Pancreas (tissue), 10 donors: ENCODE measurements around the gene LINC00305. TPM values are rescaled to one million over a fixed set of nuclear protein-coding genes. Genes with fewer than 3 reads are reported as not detected.
A peak's percentile ranks its signal among the peaks of the same experiment; 100 is the strongest.

Experiments used
- ATAC-seq, 4 donors: fragments of 200-7000 bp; cut with Tn5 transposase; one replicate each; pipeline versions ENCODE4 v1.8.0 to v1.9.1; 2020; ENCODE audit warnings: mild to moderate bottlenecking in 4 of 4, moderate library complexity in 4 of 4
- DNase-seq, 6 donors: peaks; one replicate each; pipeline ENCODE4 v3.0.0-alpha.2; 2020
- FAIRE-seq: peaks from 2 replicates; lab custom pipeline; 2012; peaks lifted over from hg19 to GRCh38; lab: Jason Lieb, UNC
- H3K27ac ChIP-seq, 4 donors: fragments of 200-600 bp; sonication (generic); 1 replicate in 3 of 4; 2 replicates in 1 of 4; pipeline versions ENCODE4 v1.5.0 to v1.8.0; 2020
- H3K27me3 ChIP-seq, 4 donors: fragments of 200-600 bp; one replicate each; pipeline ENCODE4 v1.8.0; 2021
- H3K36me3 ChIP-seq, 3 donors: fragments of 200-600 bp; sonication (generic) in 1 of 3; one replicate each; pipeline versions ENCODE4 v1.5.0 to v1.8.0; 2020 to 2021
- H3K4me1 ChIP-seq, 3 donors: fragments of 200-600 bp; one replicate each; pipeline ENCODE4 v1.8.0; 2021
- H3K4me3 ChIP-seq, 4 donors: fragments of 200-600 bp; sonication (generic) in 2 of 4; one replicate each; pipeline versions ENCODE4 v1.5.0 to v1.8.0; 2020 to 2021
- H3K9me3 ChIP-seq, 4 donors: fragments of 200-600 bp; one replicate each; pipeline ENCODE4 v1.8.0; 2021
- WGBS, 2 donors: extraction: QIAGEN DNeasy Blood & Tissue Kit; methylation state at CpG; one replicate each; pipeline ENCODE4 v1.1.7; 2013; 5-methylcytosine and 5-hydroxymethylcytosine counted together
- intact Hi-C, 3 donors: fragments of 100-400 bp; cut with DNase I; formaldehyde crosslinking; loops; one replicate each; pipeline versions ENCODE4 v1.11.1 to v1.14.2; 2022
- polyA plus RNA-seq, 2 donors: library from polyadenylated mRNA; stranded (reverse); fragments of 200-250 nt; gene quantifications; one replicate each; pipeline ENCODE4 v1.2.3, GENCODE V29; 2013
- total RNA-seq, 6 donors: library from RNA; stranded (reverse); fragmentation: NEBNext Ultra II Directional in 4 of 6; extraction: Animal tissue kit (Norgen Biotek cat#: 25700) in 4 of 6; gene quantifications; one replicate each; pipeline versions ENCODE4 v1.2.1 to v1.2.4, GENCODE V29; 2021 to 2023
- TF ChIP-seq, protein P1 (sequence below), 4 donors: fragments of 200-600 bp; sonication (generic) in 3 of 4; IDR thresholded peaks; one replicate each; pipeline versions ENCODE4 v1.5.0 to v1.8.0; 2021; ENCODE audit warnings: antibody characterized with exemption in 4 of 4
- donor health status: healthy with polysubstance abuse.
- donor health status: DM: no; HTN: no; CAD: no; lungs with moderate emphysema.
- donor health status: DM: no; HTN: no; CAD: no.
- donor health status: control.
- donor health status: control.
- donor health status: Bipolar disorder and iron deficiency.
- donor health status: DM: yes; HTN: yes; CAD: no.
- donor health status: DM: no; HTN: no; CAD: no.
- donor health status: DM: no; HTN: no; CAD: no.
- donor health status: DM: yes; HTN: yes; CAD: no.

Gene LINC00305
- total and polyA plus RNA-seq, 8 donors = 0.09 to 0.23 TPM; not detected in 6

DNA sequence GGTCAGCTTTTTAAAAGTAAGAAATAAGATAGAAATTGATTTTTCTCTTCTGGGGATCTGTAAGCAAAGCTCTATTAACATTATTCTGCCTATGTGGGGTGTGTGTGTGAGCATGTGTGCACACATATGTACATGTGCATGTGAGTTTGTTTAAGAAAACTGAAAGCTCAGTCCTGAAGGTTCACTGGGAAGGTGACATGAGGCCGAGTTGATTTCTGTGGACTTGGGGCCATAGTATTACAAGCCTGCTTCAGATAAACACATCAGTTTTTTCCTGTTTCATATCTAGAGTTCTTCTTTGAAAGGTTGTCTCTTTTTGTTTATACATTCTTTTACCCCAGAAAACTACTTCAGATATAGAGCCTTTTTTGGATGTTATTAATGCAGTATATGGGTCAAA is 95.6 kb downstream of the LINC00305 start:
- no peaks in the 10 kb centered on the region for H3K27me3 ChIP-seq
- no peak overlapping the region for H3K27ac ChIP-seq
- TF ChIP-seq, protein P1, sequence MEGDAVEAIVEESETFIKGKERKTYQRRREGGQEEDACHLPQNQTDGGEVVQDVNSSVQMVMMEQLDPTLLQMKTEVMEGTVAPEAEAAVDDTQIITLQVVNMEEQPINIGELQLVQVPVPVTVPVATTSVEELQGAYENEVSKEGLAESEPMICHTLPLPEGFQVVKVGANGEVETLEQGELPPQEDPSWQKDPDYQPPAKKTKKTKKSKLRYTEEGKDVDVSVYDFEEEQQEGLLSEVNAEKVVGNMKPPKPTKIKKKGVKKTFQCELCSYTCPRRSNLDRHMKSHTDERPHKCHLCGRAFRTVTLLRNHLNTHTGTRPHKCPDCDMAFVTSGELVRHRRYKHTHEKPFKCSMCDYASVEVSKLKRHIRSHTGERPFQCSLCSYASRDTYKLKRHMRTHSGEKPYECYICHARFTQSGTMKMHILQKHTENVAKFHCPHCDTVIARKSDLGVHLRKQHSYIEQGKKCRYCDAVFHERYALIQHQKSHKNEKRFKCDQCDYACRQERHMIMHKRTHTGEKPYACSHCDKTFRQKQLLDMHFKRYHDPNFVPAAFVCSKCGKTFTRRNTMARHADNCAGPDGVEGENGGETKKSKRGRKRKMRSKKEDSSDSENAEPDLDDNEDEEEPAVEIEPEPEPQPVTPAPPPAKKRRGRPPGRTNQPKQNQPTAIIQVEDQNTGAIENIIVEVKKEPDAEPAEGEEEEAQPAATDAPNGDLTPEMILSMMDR (IDR thresholded peaks at IDR 0.05) = no peak
- H3K9me3 ChIP-seq = no peaks in the 10 kb centered on the region
- no peak overlapping the region for H3K4me3 ChIP-seq
- H3K36me3 ChIP-seq = no peaks in the 10 kb centered on the region
- no peak for FAIRE-seq
- intact Hi-C loops = no loop called here
- ATAC-seq = no peak
- 41 to 50% methylated on average over 1 of the region's 1 CpG for WGBS, 2 donors
- no peaks in the 10 kb centered on the region for H3K4me1 ChIP-seq
- DNase-seq = no peak

DNA sequence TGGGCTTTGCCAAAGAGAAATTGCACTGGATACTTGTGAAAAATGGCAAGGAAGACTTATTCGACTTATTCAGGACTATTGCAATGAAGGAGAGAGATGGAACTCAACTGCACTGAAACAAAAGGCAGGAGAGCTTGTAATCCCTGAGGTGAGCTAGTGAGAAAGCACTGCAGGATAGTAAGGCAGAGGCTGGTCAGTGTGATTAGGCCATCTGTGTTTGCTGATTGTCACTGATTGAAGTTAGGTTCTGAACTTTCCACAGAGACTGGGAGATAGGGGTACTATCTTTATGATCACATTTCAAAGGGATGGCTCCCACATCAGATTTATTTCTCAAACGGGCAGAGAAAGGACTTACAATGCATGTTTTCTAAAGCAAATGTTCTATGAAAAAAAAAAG is 96.1 kb downstream of the LINC00305 start:
- FAIRE-seq = no peak
- WGBS, 2 donors = 41 to 49% methylated on average over 2 of the region's 2 CpGs
- ATAC-seq = no peak

DNA sequence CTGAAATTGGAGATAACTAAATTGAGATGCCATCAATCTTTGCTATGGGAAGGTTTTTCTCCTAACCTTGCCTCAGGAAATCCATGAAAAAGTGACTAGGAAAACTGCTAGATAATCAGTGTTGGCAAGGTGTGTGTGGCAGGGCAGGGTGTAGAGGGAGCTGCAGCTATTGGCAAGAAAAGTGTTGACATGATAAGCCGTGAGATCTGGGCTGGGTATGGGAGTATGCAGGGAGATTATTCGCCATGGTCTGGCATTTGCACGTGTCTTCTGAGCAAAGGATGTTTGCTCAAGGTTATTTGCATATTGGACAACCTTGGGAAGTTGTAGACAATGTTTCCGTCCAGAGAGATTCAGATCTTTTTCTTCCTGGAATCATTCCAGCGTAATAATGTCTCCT is 104.3 kb downstream of the LINC00305 start:
- H3K4me1 ChIP-seq = no peaks in the 10 kb centered on the region
- DNase-seq (peak in 1 of 6 donors; percentile 5), FAIRE-seq (no peak), ATAC-seq (peak; percentile 46 to 79 (median 62))
- no peaks in the 10 kb centered on the region for H3K9me3 ChIP-seq
- no peak overlapping the region for H3K27ac ChIP-seq
- no peaks in the 10 kb centered on the region for H3K36me3 ChIP-seq
- intact Hi-C loops = no loop called here
- WGBS, 2 donors = 19 to 23% methylated on average over 5 of the region's 5 CpGs
- H3K27me3 ChIP-seq = no peaks in the 10 kb centered on the region
- TF ChIP-seq, protein P1 (IDR thresholded peaks at IDR 0.05) = no peak
- no peak overlapping the region for H3K4me3 ChIP-seq

More for the DNA sequence above, 96.1 kb downstream of the LINC00305 start:
- Histone ChIP-seq H3K36me3 (no peaks in the 10 kb centered on the region), H3K9me3 (no peaks in the 10 kb centered on the region), H3K27ac (no peak overlapping the region), H3K27me3 (no peaks in the 10 kb centered on the region), H3K4me1 (no peaks in the 10 kb centered on the region), H3K4me3 (no peak overlapping the region)
- intact Hi-C loops = no loop called here
- DNase-seq = no peak
- TF ChIP-seq, protein P1 (IDR thresholded peaks at IDR 0.05) = no peak

DNA sequence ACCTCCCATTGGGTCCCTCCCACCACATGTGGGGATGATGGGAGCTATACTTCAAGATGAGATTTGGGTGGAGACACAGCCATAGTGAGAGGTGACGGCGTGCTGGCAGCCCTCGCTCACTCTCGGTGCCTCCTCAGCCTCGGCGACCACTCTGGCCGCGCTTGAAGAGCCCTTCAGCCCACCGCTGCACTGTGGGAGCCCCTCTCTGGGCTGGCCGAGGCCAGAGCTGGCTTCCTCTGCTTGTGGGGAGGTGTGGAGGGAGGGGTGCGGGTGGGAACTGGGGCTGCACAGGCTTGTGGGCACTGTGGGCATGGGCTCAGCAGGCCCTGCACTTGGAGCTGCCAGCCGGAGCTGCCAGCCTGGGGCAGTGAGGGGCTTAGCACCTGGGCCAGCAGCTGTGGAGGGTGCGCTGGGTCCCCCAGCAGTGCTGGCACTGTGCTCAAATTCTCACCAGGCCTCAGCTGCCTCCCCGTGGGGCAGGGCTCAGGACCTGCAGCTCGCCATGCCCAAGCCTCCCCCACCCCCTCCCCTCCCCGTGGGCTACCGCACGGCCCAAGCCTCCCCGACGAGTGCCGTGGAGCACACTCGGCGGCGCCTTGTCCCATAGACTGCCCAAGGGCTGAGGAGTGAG is 106.0 kb downstream of the LINC00305 start:
- 92 to 98% methylated on average over 24 of the region's 24 CpGs for WGBS, 2 donors
- Histone ChIP-seq H3K4me1 (no peaks in the 10 kb centered on the region), H3K27me3 (no peaks in the 10 kb centered on the region), H3K4me3 (no peak overlapping the region), H3K36me3 (no peaks in the 10 kb centered on the region), H3K9me3 (no peaks in the 10 kb centered on the region), H3K27ac (no peak overlapping the region)
- TF ChIP-seq, protein P1 (IDR thresholded peaks at IDR 0.05) = no peak
- FAIRE-seq (no peak), DNase-seq (peak in 1 of 6 donors; percentile 47), ATAC-seq (no peak)
- intact Hi-C loops = no loop called here

DNA sequence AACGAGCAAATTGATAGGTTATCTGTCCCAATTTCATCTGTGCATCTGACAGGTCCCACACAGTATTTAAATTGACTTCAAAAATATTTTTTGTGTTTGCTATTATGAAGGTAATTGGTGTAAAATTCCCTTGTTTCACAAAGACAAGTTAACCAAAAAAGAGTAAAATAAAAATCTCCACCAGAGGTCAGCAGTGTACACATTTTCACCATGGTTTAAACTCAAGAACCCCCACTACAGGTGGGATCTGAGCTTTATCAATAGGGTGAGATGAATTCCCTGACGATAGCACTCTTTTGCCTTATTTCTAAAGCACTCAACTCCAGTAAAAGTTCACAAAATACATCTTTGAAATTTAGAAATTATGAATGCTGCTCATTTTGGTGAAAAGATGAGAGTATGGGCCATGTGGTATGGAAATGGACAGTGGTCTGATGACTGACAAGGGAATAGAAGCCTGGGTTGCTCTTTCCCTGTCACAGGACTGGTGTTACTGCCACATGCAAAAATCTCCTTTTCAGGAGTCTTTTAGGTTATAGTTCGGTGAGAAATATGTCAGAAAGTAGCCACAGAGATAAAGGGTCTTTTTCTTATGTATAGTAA is 111.0 kb downstream of the LINC00305 start:
- TF ChIP-seq, protein P1 (IDR thresholded peaks at IDR 0.05) = peak in 3 of 4 donors; percentile 29 to 43 (median 43)
- ATAC-seq (peak in 2 of 4 donors; percentile 51 to 54), FAIRE-seq (peak; percentile 37)

More for the DNA sequence above, 111.0 kb downstream of the LINC00305 start:
- H3K36me3 ChIP-seq = no peaks in the 10 kb centered on the region
- 13 to 17% methylated on average over 3 of the region's 3 CpGs for WGBS, 2 donors
- DNase-seq = no peak
- no peaks in the 10 kb centered on the region for H3K27me3 ChIP-seq
- H3K4me3 ChIP-seq = no peak overlapping the region
- H3K9me3 ChIP-seq = no peaks in the 10 kb centered on the region
- H3K4me1 ChIP-seq = no peaks in the 10 kb centered on the region
- intact Hi-C loops = loop anchor here in 1 of 3 donors (10.0 kb wide), 1 partner anchor 1057 kb away; no protein-coding TSS in a partner anchor
- no peak overlapping the region for H3K27ac ChIP-seq
